HS-5 (cell line): ENCODE data around the gene CFAP69.
"Not testable (repeated sequence)": the region's sequence is repeated elsewhere in the genome, so short reads cannot be mapped to it uniquely, and the experiment has no call there.

Experiments used
- DNase-seq: peaks from one replicate; pipeline ENCODE4 v3.0.0-alpha.2; 2012; ENCODE audit warnings: low read depth

The CFAP69 gene

GRCh38 chr7:90346336-90347125 is 101.6 kb downstream of the CFAP69 start, which contains the start of gene GTPBP10:
Gene GTPBP10 (plus strand): TSS chr7:90346716. CDS start chr7:90346742, 26 bp downstream.
- peak; percentile 58 for DNase-seq

- DNase-seq: no peak
These were observed 102.8 kb downstream of the CFAP69 start for GRCh38 chr7:90347759-90348158.

- DNase-seq: no peak
These were observed 104.3 kb downstream of the CFAP69 start for GRCh38 chr7:90349305-90349704.

- not testable (repeated sequence) for DNase-seq
These were observed 105.1 kb downstream of the CFAP69 start for GRCh38 chr7:90350032-90350431.

- no peak for DNase-seq
These were observed 107.0 kb downstream of the CFAP69 start for GRCh38 chr7:90351987-90352386.
